IMR-90 (cell line): ENCODE data around the gene WNT3. TPM values are rescaled to one million over a fixed set of nuclear protein-coding genes. Genes with fewer than 3 reads are reported as not detected.

ENCODE experiments used
- ATAC-seq: fragments of 200-7000 bp; cut with Tn5 transposase; 2 replicates; pipeline ENCODE4 v1.9.1; 2020; ENCODE audit warnings: low read depth, mild to moderate bottlenecking, moderate library complexity
- BruUV-seq: library from RNA; stranded (reverse); fragments of 400-500 nt; replicated peaks from 2 replicates; lab custom pipeline; 2021; lab: Mats Ljungman, UMichigan
- CTCF ChIA-PET: fragments of 300-600 bp; formaldehyde crosslinking; extraction: SDS; loops from one replicate; lab custom pipeline; 2021; ENCODE audit warnings: antibody characterized with exemption; lab: Yijun Ruan, JAX
- POLR2A ChIA-PET: fragments of 300-600 bp; sonication (Branson Sonifier 250); formaldehyde crosslinking; loops from one replicate; lab custom pipeline; 2022; ENCODE audit warnings: antibody characterized with exemption; ENCODE audit not compliant: unreplicated experiment; lab: Charles Lee
- DNase-seq: peaks from one replicate; pipeline ENCODE4 v3.0.0; 2013
- H2AFZ ChIP-seq: replicated peaks from 2 replicates; pipeline ENCODE3; 2013; ENCODE audit warnings: low read length, mild to moderate bottlenecking; ENCODE audit not compliant: poor library complexity
- H2AK5ac ChIP-seq: 2 replicates; pipeline ENCODE4 v1.6.1; 2013; ENCODE audit warnings: low read depth, low read length, inconsistent platforms
- H2AK9ac ChIP-seq: replicated peaks from 2 replicates; pipeline ENCODE3; 2013; ENCODE audit warnings: mild to moderate bottlenecking, low read depth, low read length, moderate library complexity; ENCODE audit not compliant: poor library complexity
- H2BK120ac ChIP-seq: 2 replicates; pipeline ENCODE4 v1.6.1; 2013; ENCODE audit warnings: low read depth, low read length, inconsistent platforms
- H2BK15ac ChIP-seq: 3 replicates; pipeline ENCODE4 v1.6.1; 2013; ENCODE audit warnings: low read depth, low read length, inconsistent platforms
- H2BK20ac ChIP-seq: 2 replicates; pipeline ENCODE4 v1.6.1; 2013; ENCODE audit warnings: low read depth, mild to moderate bottlenecking, inconsistent platforms, low read length, moderate library complexity
- H2BK5ac ChIP-seq: 2 replicates; pipeline ENCODE4 v1.6.1; 2013; ENCODE audit warnings: mild to moderate bottlenecking, low read depth, low read length, inconsistent platforms; ENCODE audit not compliant: poor library complexity, severe bottlenecking
- H3K14ac ChIP-seq: replicated peaks from 2 replicates; pipeline ENCODE4 v1.6.1; 2013; ENCODE audit warnings: low read depth, low read length, inconsistent platforms
- H3K18ac ChIP-seq: 2 replicates; pipeline ENCODE4 v1.6.1; 2013; ENCODE audit warnings: low read depth, low read length, control low read depth
- H3K23ac ChIP-seq: 2 replicates; pipeline ENCODE4 v1.6.1; 2013; ENCODE audit warnings: low read depth, low read length, inconsistent platforms
- H3K27ac ChIP-seq: 2 replicates; pipeline ENCODE4 v1.5.1; 2013; ENCODE audit warnings: mild to moderate bottlenecking, control low read depth, low read length; ENCODE audit not compliant: insufficient read depth
- H3K27me3 ChIP-seq: 2 replicates; pipeline ENCODE4 v1.6.1; 2013; ENCODE audit warnings: low read length; ENCODE audit not compliant: control insufficient read depth, insufficient read depth
- H3K36me3 ChIP-seq: 2 replicates; pipeline ENCODE4 v1.6.1; 2013; ENCODE audit warnings: low read length, mixed read lengths; ENCODE audit not compliant: control insufficient read depth, insufficient read depth
- H3K4ac ChIP-seq: 2 replicates; pipeline ENCODE4 v1.6.1; 2013; ENCODE audit warnings: low read depth, low read length, inconsistent platforms
- H3K4me1 ChIP-seq: 2 replicates; pipeline ENCODE4 v1.6.1; 2013; ENCODE audit warnings: low read length, mixed read lengths; ENCODE audit not compliant: control insufficient read depth, insufficient read depth
- H3K4me2 ChIP-seq: 2 replicates; pipeline ENCODE4 v1.6.1; 2013; ENCODE audit warnings: low read depth, mild to moderate bottlenecking, control low read depth, low read length, moderate library complexity
- H3K4me3 ChIP-seq: 2 replicates; pipeline ENCODE4 v1.5.1; 2013; ENCODE audit warnings: low read depth, mild to moderate bottlenecking, control low read depth, low read length, moderate library complexity; ENCODE audit not compliant: insufficient read depth
- H3K56ac ChIP-seq: 2 replicates; pipeline ENCODE4 v1.6.1; 2013; ENCODE audit warnings: low read length, inconsistent platforms; ENCODE audit not compliant: insufficient read depth; ENCODE audit errors: extremely low read depth
- H3K79me1 ChIP-seq, 2 experiments: 2 replicates each; pipeline ENCODE4 v1.6.1; 2013; ENCODE audit warnings: low read length in 2 of 2, inconsistent platforms in 1 of 2, low read depth in 1 of 2
- H3K9ac ChIP-seq: 2 replicates; pipeline ENCODE4 v1.6.1; 2013; ENCODE audit warnings: low read depth, low read length, control low read depth
- H3K9me1 ChIP-seq: 2 replicates; pipeline ENCODE4 v1.6.1; 2013; ENCODE audit warnings: low read length, inconsistent platforms; ENCODE audit not compliant: insufficient read depth
- H3K9me3 ChIP-seq: 2 replicates; pipeline ENCODE4 v1.6.1; 2013; ENCODE audit warnings: low read length; ENCODE audit not compliant: control insufficient read depth, insufficient read depth
- H4K20me1 ChIP-seq: 2 replicates; pipeline ENCODE4 v1.6.1; 2013; ENCODE audit warnings: low read length, inconsistent platforms; ENCODE audit not compliant: insufficient read depth
- H4K5ac ChIP-seq: 2 replicates; pipeline ENCODE4 v1.6.1; 2013; ENCODE audit warnings: mild to moderate bottlenecking, low read depth, low read length, control low read depth
- H4K8ac ChIP-seq, 2 experiments: 2 replicates each; pipeline ENCODE4 v1.6.1; 2013; ENCODE audit warnings: low read depth in 2 of 2, low read length in 2 of 2, control low read depth in 1 of 2, inconsistent platforms in 1 of 2
- H4K91ac ChIP-seq: 2 replicates; pipeline ENCODE4 v1.6.1; 2013; ENCODE audit warnings: low read depth, low read length, inconsistent platforms; ENCODE audit not compliant: insufficient read depth
- BHLHE40 ChIP-seq: fragments of 150-350 bp; IDR thresholded peaks from 2 replicates; pipeline ENCODE4 v1.6.1; 2016; ENCODE audit warnings: mild to moderate bottlenecking, low read depth, low read length
- CEBPB ChIP-seq: IDR thresholded peaks from 2 replicates; pipeline ENCODE4 v1.6.1; 2012; ENCODE audit warnings: low read depth, low read length, improper control_type of control experiment
- CHD1 ChIP-seq: IDR thresholded peaks from 2 replicates; pipeline ENCODE4 v1.6.1; 2012; ENCODE audit warnings: low read depth, low read length, improper control_type of control experiment
- FOS ChIP-seq: fragments of 150-350 bp; IDR thresholded peaks from 2 replicates; pipeline ENCODE4 v1.6.1; 2016; ENCODE audit warnings: low read depth, low read length
- MAFK ChIP-seq: IDR thresholded peaks from 2 replicates; pipeline ENCODE4 v1.6.1; 2012; ENCODE audit warnings: low read depth, low read length, improper control_type of control experiment
- MAZ ChIP-seq: IDR thresholded peaks from 2 replicates; pipeline ENCODE4 v1.6.1; 2012; ENCODE audit warnings: low read depth, mild to moderate bottlenecking, low read length, improper control_type of control experiment, moderate library complexity, borderline replicate concordance
- MXI1 ChIP-seq: IDR thresholded peaks from 2 replicates; pipeline ENCODE4 v1.6.1; 2012; ENCODE audit warnings: low read depth, mild to moderate bottlenecking, low read length, moderate library complexity, borderline replicate concordance
- NFE2L2 ChIP-seq: fragments of 150-350 bp; IDR thresholded peaks from 2 replicates; pipeline ENCODE4 v1.6.1; 2016; ENCODE audit warnings: low read depth, mild to moderate bottlenecking, low read length
- POLR2A ChIP-seq: IDR thresholded peaks from 2 replicates; pipeline ENCODE4 v1.6.1; 2012; ENCODE audit warnings: mild to moderate bottlenecking, low read depth, low read length
- RAD21 ChIP-seq: IDR thresholded peaks from 2 replicates; pipeline ENCODE4 v1.6.1; 2012; ENCODE audit warnings: low read length, improper control_type of control experiment
- RCOR1 ChIP-seq: IDR thresholded peaks from 2 replicates; pipeline ENCODE4 v1.6.1; 2012; ENCODE audit warnings: mild to moderate bottlenecking, low read length, improper control_type of control experiment; ENCODE audit not compliant: insufficient replicate concordance
- RFX5 ChIP-seq: IDR thresholded peaks from 2 replicates; pipeline ENCODE4 v1.8.0; 2012; ENCODE audit warnings: low read depth, mild to moderate bottlenecking, low read length, moderate library complexity
- SMC3 ChIP-seq: fragments of 150-350 bp; IDR thresholded peaks from 2 replicates; pipeline ENCODE4 v1.6.1; 2016; ENCODE audit warnings: low read depth, mild to moderate bottlenecking, antibody characterized with exemption, low read length, moderate library complexity
- WGBS, 2 experiments: methylation state at CpG; one replicate each; pipeline versions ENCODE4 v1.1.5 to v1.1.7; 2013; ENCODE audit warnings: missing lambda C conversion rate in 2 of 2; ENCODE audit not compliant: insufficient read length in 1 of 2; ENCODE audit errors: extremely low coverage in 2 of 2; 5-methylcytosine and 5-hydroxymethylcytosine counted together
- dilution Hi-C: fragments of 300-500 bp; cut with HindIII; formaldehyde crosslinking; loops from one replicate; pipeline ENCODE4 v1.14.3; 2018; ENCODE audit warnings: low sequenced_read_pairs; ENCODE audit not compliant: unreplicated experiment
- in situ Hi-C: fragments of 300-500 bp; cut with MboI; formaldehyde crosslinking; loops from 3 replicates; pipeline ENCODE4 v1.14.3; 2019; ENCODE audit warnings: low sequenced_read_pairs, inconsistent platforms, mixed read lengths
- intact Hi-C: fragments of 100-400 bp; cut with micrococcal nuclease; formaldehyde crosslinking; loops from 2 replicates; pipeline ENCODE4 v1.10.0; 2022
- polyA plus RNA-seq, 3 experiments: library from polyadenylated mRNA; depleted of rRNA; stranded (reverse); fragments of >200 nt; gene quantifications; 2 replicates each; pipeline ENCODE4 v1.2.3, GENCODE V29; 2012; ENCODE audit warnings: low replicate concordance in 1 of 3
- total RNA-seq: library from RNA; depleted of rRNA; stranded (reverse); fragments of >200 nt; gene quantifications from 2 replicates; pipeline ENCODE4 v1.2.3, GENCODE V29; 2012
- TF ChIP-seq, protein P1 (sequence below): fragments of 150-350 bp; IDR thresholded peaks from 2 replicates; pipeline ENCODE4 v1.6.1; 2017; ENCODE audit warnings: mild to moderate bottlenecking, antibody characterized with exemption, low read length, low read depth
- TF ChIP-seq, protein P2 (sequence below): fragments of 150-350 bp; IDR thresholded peaks from 2 replicates; pipeline ENCODE4 v1.6.1; 2016; ENCODE audit warnings: low read depth, mild to moderate bottlenecking, low read length, moderate library complexity, borderline replicate concordance
- TF ChIP-seq, protein P3 (sequence below): conservative IDR thresholded peaks from 2 replicates; pipeline ENCODE4 v1.5.1; 2012; ENCODE audit warnings: mild to moderate bottlenecking, low read depth, low read length, improper control_type of control experiment

The WNT3 gene
- total and polyA plus RNA-seq, 2 of the 4 experiments (the other 2 are of a cell fraction): 0.72 to 1.0 TPM

DNA sequence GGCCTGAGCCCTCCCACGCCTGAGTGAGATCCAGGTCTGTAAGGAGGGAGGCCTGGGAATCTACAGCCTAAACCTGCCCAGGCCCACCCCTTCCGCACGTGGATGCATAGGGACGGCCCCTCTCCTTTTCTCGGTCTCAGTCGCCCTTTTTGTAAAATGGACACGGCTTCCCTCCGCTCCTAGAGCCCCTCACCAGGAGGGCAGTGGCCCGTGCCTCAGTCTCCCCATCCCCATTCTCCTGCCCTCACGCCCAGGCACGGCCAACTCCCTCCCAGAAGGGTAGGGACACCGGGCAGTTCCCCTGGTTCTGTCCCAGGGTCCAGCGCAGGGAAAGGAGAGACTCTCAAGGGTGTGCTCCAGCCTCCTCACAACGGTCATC is 48.1 kb downstream of the WNT3 start:
- DNase-seq (no peak), ATAC-seq (no peak)
- H2BK15ac ChIP-seq: peak overlapping the region; percentile 48; the same call in 1 of the 3 replicates
- H2BK120ac ChIP-seq: no peak overlapping the region
- H3K27me3 ChIP-seq: no peaks in the 10 kb centered on the region
- CTCF ChIA-PET: no interaction called here
- H3K23ac ChIP-seq: no peak overlapping the region
- in situ Hi-C loops (no loop called here), intact Hi-C loops (loop anchor here (5.0 kb wide), 1 partner anchor 47 kb away; the partner anchor contains the start of gene WNT3), dilution Hi-C loops (no loop called here)
- no peak overlapping the region for H4K5ac ChIP-seq
- H4K20me1 ChIP-seq: no peaks in the 10 kb centered on the region
- H3K4me2 ChIP-seq: no peak overlapping the region
- no peak overlapping the region for H2BK5ac ChIP-seq
- no peaks in the 10 kb centered on the region for H3K9me3 ChIP-seq
- H3K56ac ChIP-seq: no peak overlapping the region
- peaks cover 10% of the 10 kb centered on the region for H3K9me1 ChIP-seq
- POLR2A ChIA-PET: no interaction called here
- no peaks in the 10 kb centered on the region for H3K36me3 ChIP-seq
- H2AK9ac ChIP-seq: peak overlapping the region; percentile 86
- 0 out of 2 replicates have a peak overlapping the region, but pooled peaks have one; percentile 3 for H4K91ac ChIP-seq
- H4K8ac ChIP-seq: peak overlapping the region; percentile 49 to 66; a peak in 2 of 4 replicates
- no peak overlapping the region for H3K4me3 ChIP-seq
- no peak overlapping the region for H3K27ac ChIP-seq
- peaks cover 0 to 9% of the 10 kb centered on the region in 2 experiments; a peak in 1 of 4 replicates for H3K79me1 ChIP-seq
- H2AFZ ChIP-seq: peak overlapping the region; percentile 93
- peak overlapping the region; percentile 82 for H2AK5ac ChIP-seq
- 0 out of 2 replicates have a peak overlapping the region, but pooled peaks have one; percentile 55 for H3K14ac ChIP-seq
- WGBS, 2 experiments: 95% methylated on average over 4 of the region's 14 CpGs; no CpG with 5 or more reads in 1 of the 2 experiments
- H2BK20ac ChIP-seq: no peak overlapping the region
- no TSS peak for BruUV-seq
- peaks cover 3% of the 10 kb centered on the region for H3K4me1 ChIP-seq
- peak overlapping the region; percentile 41; the same call in 1 of the 2 replicates for H3K4ac ChIP-seq
- H3K9ac ChIP-seq: no peak overlapping the region
- H3K18ac ChIP-seq: no peak overlapping the region
- TF ChIP-seq MAFK: no peak
- no peak for TF ChIP-seq RCOR1
- no peak for TF ChIP-seq NFE2L2
- TF ChIP-seq, protein P1, sequence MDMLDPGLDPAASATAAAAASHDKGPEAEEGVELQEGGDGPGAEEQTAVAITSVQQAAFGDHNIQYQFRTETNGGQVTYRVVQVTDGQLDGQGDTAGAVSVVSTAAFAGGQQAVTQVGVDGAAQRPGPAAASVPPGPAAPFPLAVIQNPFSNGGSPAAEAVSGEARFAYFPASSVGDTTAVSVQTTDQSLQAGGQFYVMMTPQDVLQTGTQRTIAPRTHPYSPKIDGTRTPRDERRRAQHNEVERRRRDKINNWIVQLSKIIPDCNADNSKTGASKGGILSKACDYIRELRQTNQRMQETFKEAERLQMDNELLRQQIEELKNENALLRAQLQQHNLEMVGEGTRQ: no peak
- no peak for TF ChIP-seq RFX5
- no peak for TF ChIP-seq POLR2A
- no peak for TF ChIP-seq CEBPB
- no peak for TF ChIP-seq SMC3
- TF ChIP-seq MAZ: no peak
- TF ChIP-seq FOS: no peak
- no peak for TF ChIP-seq CHD1
- no peak for TF ChIP-seq RAD21
- TF ChIP-seq MXI1: no peak
- TF ChIP-seq, protein P2, sequence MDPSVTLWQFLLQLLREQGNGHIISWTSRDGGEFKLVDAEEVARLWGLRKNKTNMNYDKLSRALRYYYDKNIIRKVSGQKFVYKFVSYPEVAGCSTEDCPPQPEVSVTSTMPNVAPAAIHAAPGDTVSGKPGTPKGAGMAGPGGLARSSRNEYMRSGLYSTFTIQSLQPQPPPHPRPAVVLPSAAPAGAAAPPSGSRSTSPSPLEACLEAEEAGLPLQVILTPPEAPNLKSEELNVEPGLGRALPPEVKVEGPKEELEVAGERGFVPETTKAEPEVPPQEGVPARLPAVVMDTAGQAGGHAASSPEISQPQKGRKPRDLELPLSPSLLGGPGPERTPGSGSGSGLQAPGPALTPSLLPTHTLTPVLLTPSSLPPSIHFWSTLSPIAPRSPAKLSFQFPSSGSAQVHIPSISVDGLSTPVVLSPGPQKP: no peak
- TF ChIP-seq BHLHE40: no peak
- TF ChIP-seq, protein P3, sequence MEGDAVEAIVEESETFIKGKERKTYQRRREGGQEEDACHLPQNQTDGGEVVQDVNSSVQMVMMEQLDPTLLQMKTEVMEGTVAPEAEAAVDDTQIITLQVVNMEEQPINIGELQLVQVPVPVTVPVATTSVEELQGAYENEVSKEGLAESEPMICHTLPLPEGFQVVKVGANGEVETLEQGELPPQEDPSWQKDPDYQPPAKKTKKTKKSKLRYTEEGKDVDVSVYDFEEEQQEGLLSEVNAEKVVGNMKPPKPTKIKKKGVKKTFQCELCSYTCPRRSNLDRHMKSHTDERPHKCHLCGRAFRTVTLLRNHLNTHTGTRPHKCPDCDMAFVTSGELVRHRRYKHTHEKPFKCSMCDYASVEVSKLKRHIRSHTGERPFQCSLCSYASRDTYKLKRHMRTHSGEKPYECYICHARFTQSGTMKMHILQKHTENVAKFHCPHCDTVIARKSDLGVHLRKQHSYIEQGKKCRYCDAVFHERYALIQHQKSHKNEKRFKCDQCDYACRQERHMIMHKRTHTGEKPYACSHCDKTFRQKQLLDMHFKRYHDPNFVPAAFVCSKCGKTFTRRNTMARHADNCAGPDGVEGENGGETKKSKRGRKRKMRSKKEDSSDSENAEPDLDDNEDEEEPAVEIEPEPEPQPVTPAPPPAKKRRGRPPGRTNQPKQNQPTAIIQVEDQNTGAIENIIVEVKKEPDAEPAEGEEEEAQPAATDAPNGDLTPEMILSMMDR: no peak
